Activated CD4-positive, alpha-beta T cell treated with anti-CD3 and anti-CD28 coated beads for 4 hours (primary cell): ENCODE measurements around the gene CAVIN2.

Experiments used
- DNase-seq, 2 donors: peaks; one replicate each; pipeline ENCODE4 v3.0.0-alpha.2; 2020

The CAVIN2 gene

GRCh38 chr2:191864628-191865374, 17.9 kb upstream of the CAVIN2 start:
- no peak for DNase-seq

- no peak for DNase-seq
Observed at GRCh38 chr2:191863988-191864387, 17.1 kb upstream of the CAVIN2 start.

- DNase-seq, result no peak
Observed at GRCh38 chr2:191862156-191862775, 15.4 kb upstream of the CAVIN2 start.

GRCh38 chr2:191860760-191861466, 14.0 kb upstream of the CAVIN2 start:
- DNase-seq, result no peak

- DNase-seq, result no peak
Observed at GRCh38 chr2:191859681-191860080, 12.8 kb upstream of the CAVIN2 start.

GRCh38 chr2:191857886-191858285, 11.0 kb upstream of the CAVIN2 start:
- DNase-seq, result no peak

GRCh38 chr2:191857259-191857805, 10.4 kb upstream of the CAVIN2 start:
- DNase-seq, result no peak

GRCh38 chr2:191856111-191856876, 9.4 kb upstream of the CAVIN2 start:
- DNase-seq, result no peak

- DNase-seq, result no peak
Observed at GRCh38 chr2:191855382-191855781, 8.5 kb upstream of the CAVIN2 start.

GRCh38 chr2:191854382-191855372, 7.8 kb upstream of the CAVIN2 start:
- DNase-seq, result no peak

- DNase-seq, result no peak
Observed at GRCh38 chr2:191853843-191854242, 7.0 kb upstream of the CAVIN2 start.

- DNase-seq, result no peak
Observed at GRCh38 chr2:191851158-191851557, 4.3 kb upstream of the CAVIN2 start.

- no peak for DNase-seq
Observed at GRCh38 chr2:191848771-191849767, 2.2 kb upstream of the CAVIN2 start.

- DNase-seq, result no peak
Observed at GRCh38 chr2:191847764-191848163, 876 bp upstream of the CAVIN2 start.

GRCh38 chr2:191845876-191846514, 893 bp downstream of the CAVIN2 start:
- no peak for DNase-seq

GRCh38 chr2:191845248-191845715, 1.6 kb downstream of the CAVIN2 start:
- no peak for DNase-seq

GRCh38 chr2:191844706-191845105, 2.2 kb downstream of the CAVIN2 start:
- DNase-seq, result no peak

GRCh38 chr2:191840921-191841320, 6.0 kb downstream of the CAVIN2 start:
- DNase-seq, result no peak

- no peak for DNase-seq
Observed at GRCh38 chr2:191839918-191840804, 6.7 kb downstream of the CAVIN2 start.
